ENCODE data around the gene PKIG. TPM values are rescaled to one million over a fixed set of nuclear protein-coding genes. Genes with fewer than 3 reads are reported as not detected.

PKIG gene
- total RNA-seq, 1 experiment from 2014 or later: 20.1 TPM

GRCh38 chr20:44561876-44562275, 20.5 kb upstream of the PKIG start:
- ChIA-PET CTCF (no interaction called here), RAD21 (ENCODE audit: low non-redundant PET in 1 of 2, low total read pairs in 2 of 2, uncharacterized antibody in 2 of 2, unreplicated experiment in 2 of 2) (no interaction called here), POLR2A (no interaction called here)
- DNase-seq (ENCODE audit: low read depth, low spot score) (no peak), ATAC-seq (no peak)
- no peak overlapping the region for H3K4me3 ChIP-seq (replicated peaks in 1 of 2; ENCODE audit: low read depth in 1 of 2, low read length in 2 of 2)
- H3K27ac ChIP-seq (ENCODE audit: low read depth, low read length): no peak overlapping the region
- no peaks in the 10 kb centered on the region for H3K36me3 ChIP-seq (ENCODE audit: control insufficient read depth in 1 of 2, insufficient read depth in 2 of 2, low read length in 2 of 2)
- H3K9me3 ChIP-seq (ENCODE audit: control insufficient read depth in 1 of 2, insufficient read depth in 1 of 2, low read depth in 1 of 2, low read length in 2 of 2): no peaks in the 10 kb centered on the region
- no peaks in the 10 kb centered on the region for H3K4me1 ChIP-seq (ENCODE audit: control insufficient read depth in 1 of 2, insufficient read depth in 2 of 2, low read length in 2 of 2)
- H3K4me2 ChIP-seq (ENCODE audit: low read length): no peak overlapping the region
- H3K27me3 ChIP-seq (ENCODE audit: insufficient read depth, low read length): no peaks in the 10 kb centered on the region
- no peaks in the 10 kb centered on the region for H3K79me2 ChIP-seq (ENCODE audit: insufficient read depth, low read length)
- no peaks in the 10 kb centered on the region for H4K20me1 ChIP-seq (ENCODE audit: insufficient read depth)
- H2AFZ ChIP-seq (ENCODE audit: low read depth, low read length, poor library complexity, severe bottlenecking): no peak overlapping the region
- no peak overlapping the region for H3K9ac ChIP-seq (ENCODE audit: low read length)
- BruUV-seq (replicated peaks): no TSS peak
- intact Hi-C loops (cut with micrococcal nuclease): no loop called here
- TF ChIP-seq POLR2A (IDR thresholded peaks at IDR 0.05; ENCODE audit: borderline replicate concordance, extremely low read depth, insufficient read depth, insufficient read length) (no peak), EGR1 (IDR thresholded peaks at IDR 0.05; ENCODE audit: low read depth) (no peak), REST (IDR thresholded peaks at IDR 0.05; ENCODE audit: low read depth) (no peak), CEBPB (IDR thresholded peaks at IDR 0.05; ENCODE audit: low read depth) (no peak), EZH2 (IDR thresholded peaks at IDR 0.05) (no peak)
- TF ChIP-seq, protein P1, sequence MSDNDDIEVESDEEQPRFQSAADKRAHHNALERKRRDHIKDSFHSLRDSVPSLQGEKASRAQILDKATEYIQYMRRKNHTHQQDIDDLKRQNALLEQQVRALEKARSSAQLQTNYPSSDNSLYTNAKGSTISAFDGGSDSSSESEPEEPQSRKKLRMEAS (IDR thresholded peaks at IDR 0.05): no peak
- TF ChIP-seq, protein P2, sequence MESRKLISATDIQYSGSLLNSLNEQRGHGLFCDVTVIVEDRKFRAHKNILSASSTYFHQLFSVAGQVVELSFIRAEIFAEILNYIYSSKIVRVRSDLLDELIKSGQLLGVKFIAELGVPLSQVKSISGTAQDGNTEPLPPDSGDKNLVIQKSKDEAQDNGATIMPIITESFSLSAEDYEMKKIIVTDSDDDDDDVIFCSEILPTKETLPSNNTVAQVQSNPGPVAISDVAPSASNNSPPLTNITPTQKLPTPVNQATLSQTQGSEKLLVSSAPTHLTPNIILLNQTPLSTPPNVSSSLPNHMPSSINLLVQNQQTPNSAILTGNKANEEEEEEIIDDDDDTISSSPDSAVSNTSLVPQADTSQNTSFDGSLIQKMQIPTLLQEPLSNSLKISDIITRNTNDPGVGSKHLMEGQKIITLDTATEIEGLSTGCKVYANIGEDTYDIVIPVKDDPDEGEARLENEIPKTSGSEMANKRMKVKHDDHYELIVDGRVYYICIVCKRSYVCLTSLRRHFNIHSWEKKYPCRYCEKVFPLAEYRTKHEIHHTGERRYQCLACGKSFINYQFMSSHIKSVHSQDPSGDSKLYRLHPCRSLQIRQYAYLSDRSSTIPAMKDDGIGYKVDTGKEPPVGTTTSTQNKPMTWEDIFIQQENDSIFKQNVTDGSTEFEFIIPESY (IDR thresholded peaks at IDR 0.05; ENCODE audit: extremely low read depth, insufficient replicate concordance, low read length): no peak
- H3K9me2 ChIP-seq (ENCODE audit: insufficient read depth): no peaks in the 10 kb centered on the region
